HUES48 (cell line): Measurements from ENCODE around the gene RCC2.

Experiments used
- H3K27ac ChIP-seq: one replicate; pipeline ENCODE4 v1.7.0; 2013; ENCODE audit warnings: low read depth, low read length, inconsistent platforms
- H3K27me3 ChIP-seq: 2 replicates; pipeline ENCODE4 v1.6.1; 2013; ENCODE audit warnings: mild to moderate bottlenecking, low read length; ENCODE audit not compliant: control insufficient read depth, insufficient read depth
- H3K36me3 ChIP-seq: 2 replicates; pipeline ENCODE4 v1.6.1; 2013; ENCODE audit warnings: low read length; ENCODE audit not compliant: control insufficient read depth, insufficient read depth
- H3K4me1 ChIP-seq: 2 replicates; pipeline ENCODE4 v1.6.1; 2013; ENCODE audit warnings: mild to moderate bottlenecking, low read length; ENCODE audit not compliant: control insufficient read depth, insufficient read depth
- H3K4me3 ChIP-seq: 2 replicates; pipeline ENCODE4 v1.5.1; 2013; ENCODE audit warnings: mild to moderate bottlenecking, low read depth, low read length
- H3K9ac ChIP-seq: 2 replicates; pipeline ENCODE4 v1.6.1; 2013; ENCODE audit warnings: mild to moderate bottlenecking, low read depth, low read length, moderate library complexity
- H3K9me3 ChIP-seq: 2 replicates; pipeline ENCODE4 v1.6.1; 2013; ENCODE audit warnings: low read length; ENCODE audit not compliant: control insufficient read depth, insufficient read depth

RCC2 gene

GRCh38 chr1:17442841-17443240, 3.4 kb upstream of the RCC2 start:
- Histone ChIP-seq H3K27me3 (peaks cover 11% of the 10 kb centered on the region), H3K9ac (no peak overlapping the region), H3K4me3 (no peak overlapping the region), H3K4me1 (peaks cover 21% of the 10 kb centered on the region), H3K36me3 (no peaks in the 10 kb centered on the region), H3K9me3 (no peaks in the 10 kb centered on the region), H3K27ac (no peak overlapping the region)

GRCh38 chr1:17441993-17442357, 2.5 kb upstream of the RCC2 start:
- Histone ChIP-seq H3K4me3 (no peak overlapping the region), H3K27ac (peak overlapping the region; percentile 23)

GRCh38 chr1:17441265-17441992, 2.0 kb upstream of the RCC2 start:
- Histone ChIP-seq H3K27ac (peak overlapping the region; percentile 23), H3K4me1 (peaks cover 29% of the 10 kb centered on the region), H3K36me3 (peaks cover 9% of the 10 kb centered on the region), H3K9me3 (no peaks in the 10 kb centered on the region), H3K4me3 (peak overlapping the region; percentile 78), H3K27me3 (peaks cover 11% of the 10 kb centered on the region), H3K9ac (peak overlapping the region; percentile 2; the same call in 1 of the 2 replicates)

More at GRCh38 chr1:17441993-17442357, 2.5 kb upstream of the RCC2 start:
- Histone ChIP-seq H3K9me3 (no peaks in the 10 kb centered on the region), H3K36me3 (peaks cover 4% of the 10 kb centered on the region), H3K4me1 (peaks cover 24% of the 10 kb centered on the region), H3K9ac (peak overlapping the region; percentile 2; the same call in 1 of the 2 replicates), H3K27me3 (peaks cover 11% of the 10 kb centered on the region)

- H3K4me1 ChIP-seq = peaks cover 35% of the 10 kb centered on the region
- no peak overlapping the region for H3K9ac ChIP-seq
- peaks cover 11% of the 10 kb centered on the region for H3K27me3 ChIP-seq
- peaks cover 16% of the 10 kb centered on the region for H3K36me3 ChIP-seq
- no peak overlapping the region for H3K27ac ChIP-seq
- peak overlapping the region; percentile 78 for H3K4me3 ChIP-seq
- H3K9me3 ChIP-seq = no peaks in the 10 kb centered on the region
Observed at GRCh38 chr1:17440827-17441168, 1.3 kb upstream of the RCC2 start.

GRCh38 chr1:17440074-17440826, 773 bp upstream of the RCC2 start:
- peaks cover 41% of the 10 kb centered on the region for H3K4me1 ChIP-seq
- peaks cover 11% of the 10 kb centered on the region for H3K27me3 ChIP-seq
- peak overlapping the region; percentile 55 for H3K27ac ChIP-seq
- H3K9ac ChIP-seq = peak overlapping the region; percentile 70
- no peaks in the 10 kb centered on the region for H3K9me3 ChIP-seq
- peak overlapping the region; percentile 78 for H3K4me3 ChIP-seq
- H3K36me3 ChIP-seq = peaks cover 20% of the 10 kb centered on the region

GRCh38 chr1:17438318-17439249, 893 bp downstream of the RCC2 start:
- H3K27me3 ChIP-seq = peaks cover 11% of the 10 kb centered on the region
- peaks cover 57% of the 10 kb centered on the region for H3K4me1 ChIP-seq
- H3K9me3 ChIP-seq = no peaks in the 10 kb centered on the region
- H3K9ac ChIP-seq = peak overlapping the region; percentile 98
- H3K36me3 ChIP-seq = peaks cover 33% of the 10 kb centered on the region
- peak overlapping the region; percentile 95 for H3K27ac ChIP-seq
- H3K4me3 ChIP-seq = peak overlapping the region; percentile 95

GRCh38 chr1:17437580-17438317, 1.7 kb downstream of the RCC2 start:
- H3K36me3 ChIP-seq = peaks cover 42% of the 10 kb centered on the region
- peak overlapping the region; percentile 98 for H3K9ac ChIP-seq
- H3K4me3 ChIP-seq = peak overlapping the region; percentile 95
- peaks cover 65% of the 10 kb centered on the region for H3K4me1 ChIP-seq
- peaks cover 11% of the 10 kb centered on the region for H3K27me3 ChIP-seq
- peak overlapping the region; percentile 95 for H3K27ac ChIP-seq
- no peaks in the 10 kb centered on the region for H3K9me3 ChIP-seq

GRCh38 chr1:17437260-17437579, 2.3 kb downstream of the RCC2 start:
- peaks cover 11% of the 10 kb centered on the region for H3K27me3 ChIP-seq
- peak overlapping the region; percentile 57 for H3K9ac ChIP-seq
- H3K9me3 ChIP-seq = no peaks in the 10 kb centered on the region
- H3K4me3 ChIP-seq = peak overlapping the region; percentile 95
- H3K36me3 ChIP-seq = peaks cover 47% of the 10 kb centered on the region
- peaks cover 69% of the 10 kb centered on the region for H3K4me1 ChIP-seq
- peak overlapping the region; percentile 95 for H3K27ac ChIP-seq

GRCh38 chr1:17436380-17437174, 2.9 kb downstream of the RCC2 start:
- H3K9me3 ChIP-seq = no peaks in the 10 kb centered on the region
- H3K4me1 ChIP-seq = peaks cover 66% of the 10 kb centered on the region
- peak overlapping the region; percentile 95 for H3K4me3 ChIP-seq
- H3K36me3 ChIP-seq = peaks cover 53% of the 10 kb centered on the region
- peak overlapping the region; percentile 57 for H3K9ac ChIP-seq
- peak overlapping the region; percentile 95 for H3K27ac ChIP-seq
- H3K27me3 ChIP-seq = peaks cover 11% of the 10 kb centered on the region

- Histone ChIP-seq H3K4me1 (peaks cover 54% of the 10 kb centered on the region), H3K36me3 (peaks cover 61% of the 10 kb centered on the region), H3K27me3 (no peaks in the 10 kb centered on the region), H3K9me3 (no peaks in the 10 kb centered on the region), H3K9ac (no peak overlapping the region), H3K4me3 (peak overlapping the region; percentile 31; the same call in 1 of the 2 replicates), H3K27ac (peak overlapping the region; percentile 92)
Observed at GRCh38 chr1:17434601-17435000, 4.9 kb downstream of the RCC2 start.
